ENCODE results near the gene SKIC2. TPM values are rescaled to one million over a fixed set of nuclear protein-coding genes. Genes with fewer than 3 reads are reported as not detected.

SKIC2 gene
- total RNA-seq, 1 experiment from 2014 or later = 24.1 TPM

GRCh38 chr6:31945154-31945506 is 13.8 kb upstream of the SKIC2 start:
- no peak for DNase-seq (ENCODE audit: extremely low read depth, low read depth)

- no peak for DNase-seq (ENCODE audit: extremely low read depth, low read depth)
Measured at GRCh38 chr6:31945507-31946369, 13.2 kb upstream of the SKIC2 start, which contains the start of gene CFB. CFB (plus strand) TSS chr6:31946095; CDS start chr6:31946222, 127 bp downstream.

DNA sequence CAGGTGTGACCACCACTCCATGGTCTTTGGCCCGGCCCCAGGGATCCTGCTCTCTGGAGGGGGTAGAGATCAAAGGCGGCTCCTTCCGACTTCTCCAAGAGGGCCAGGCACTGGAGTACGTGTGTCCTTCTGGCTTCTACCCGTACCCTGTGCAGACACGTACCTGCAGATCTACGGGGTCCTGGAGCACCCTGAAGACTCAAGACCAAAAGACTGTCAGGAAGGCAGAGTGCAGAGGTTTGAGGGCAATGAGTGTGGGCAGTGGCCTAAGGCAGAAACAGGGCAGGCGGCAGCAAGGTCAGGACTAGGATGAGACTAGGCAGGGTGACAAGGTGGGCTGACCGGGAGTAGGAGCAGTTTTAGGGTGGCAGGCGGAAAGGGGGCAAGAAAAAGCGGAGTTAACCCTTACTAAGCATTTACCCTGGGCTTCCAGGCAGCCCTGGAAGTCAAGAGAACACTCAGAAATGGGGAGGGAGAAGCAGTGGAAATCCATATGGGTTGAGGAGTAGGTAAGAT is 12.5 kb upstream of the SKIC2 start:
- DNase-seq (ENCODE audit: extremely low read depth, low read depth) = no peak

- DNase-seq (ENCODE audit: extremely low read depth, low read depth) = no peak
Measured at GRCh38 chr6:31947070-31947675, 11.8 kb upstream of the SKIC2 start.

- DNase-seq (ENCODE audit: extremely low read depth, low read depth) = no peak
Measured at GRCh38 chr6:31947864-31948263, 11.1 kb upstream of the SKIC2 start.

- no peak for DNase-seq (ENCODE audit: extremely low read depth, low read depth)
Measured at GRCh38 chr6:31948306-31948705, 10.7 kb upstream of the SKIC2 start.

- DNase-seq (ENCODE audit: extremely low read depth, low read depth) = peak; percentile 18
Measured at GRCh38 chr6:31948753-31949413, 10.1 kb upstream of the SKIC2 start.

GRCh38 chr6:31949926-31950548 is 8.9 kb upstream of the SKIC2 start:
- DNase-seq (ENCODE audit: extremely low read depth, low read depth) = no peak

- peak; percentile 40 for DNase-seq (ENCODE audit: extremely low read depth, low read depth)
Measured at GRCh38 chr6:31952140-31952805, 6.7 kb upstream of the SKIC2 start.

- DNase-seq (ENCODE audit: extremely low read depth, low read depth) = no peak
Measured at GRCh38 chr6:31952890-31953289, 6.1 kb upstream of the SKIC2 start.

DNA sequence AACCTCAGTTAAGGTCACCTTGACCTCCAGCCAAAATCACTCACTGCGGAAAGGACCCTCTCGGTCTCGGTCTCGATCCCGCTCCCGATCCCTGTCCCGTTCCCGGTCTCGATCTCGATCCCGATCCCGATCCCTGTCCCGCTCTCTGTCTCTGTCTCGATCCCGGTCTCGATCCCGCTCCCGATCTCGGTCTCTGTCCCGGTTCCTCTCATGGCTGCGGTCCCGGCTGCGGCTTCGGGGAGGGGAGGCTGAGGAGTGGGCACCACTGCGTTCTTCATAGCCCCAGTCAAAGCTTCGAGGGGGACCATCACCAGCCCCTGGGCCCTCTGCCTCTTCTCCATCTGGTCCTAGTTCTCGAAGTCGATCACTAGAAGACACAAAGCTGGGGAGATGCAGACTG is 4.5 kb upstream of the SKIC2 start:
- DNase-seq (ENCODE audit: extremely low read depth, low read depth) = no peak

GRCh38 chr6:31956796-31957195 is 2.2 kb upstream of the SKIC2 start:
- no peak for DNase-seq (ENCODE audit: extremely low read depth, low read depth)

GRCh38 chr6:31958412-31958740 is 599 bp upstream of the SKIC2 start:
- no peak for DNase-seq (ENCODE audit: extremely low read depth, low read depth)

DNA sequence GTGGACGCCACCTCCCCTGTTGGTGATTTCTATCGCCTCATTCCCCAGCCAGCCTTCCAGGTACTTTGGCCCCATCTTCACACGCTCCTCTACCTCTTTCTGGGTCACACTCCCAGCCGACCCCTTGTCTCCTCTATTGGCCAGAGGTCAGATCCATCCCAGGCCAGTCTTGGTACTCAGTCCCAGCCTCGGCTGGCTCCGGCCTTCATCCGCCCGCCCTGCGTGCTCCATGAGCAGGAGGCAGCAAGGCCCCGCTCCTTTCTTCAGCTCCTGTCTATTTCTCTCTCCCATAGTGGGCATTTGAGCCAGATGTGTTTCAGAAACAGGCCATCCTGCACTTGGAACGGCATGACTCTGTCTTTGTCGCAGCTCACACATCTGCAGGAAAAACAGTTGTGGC is 2.6 kb downstream of the SKIC2 start:
- DNase-seq (ENCODE audit: extremely low read depth, low read depth) = no peak

GRCh38 chr6:31963921-31964320 is 4.9 kb downstream of the SKIC2 start:
- DNase-seq (ENCODE audit: extremely low read depth, low read depth) = no peak

- no peak for DNase-seq (ENCODE audit: extremely low read depth, low read depth)
Measured at GRCh38 chr6:31965700-31966099, 6.7 kb downstream of the SKIC2 start.

- DNase-seq (ENCODE audit: extremely low read depth, low read depth) = no peak
Measured at GRCh38 chr6:31966506-31966905, 7.5 kb downstream of the SKIC2 start.

DNA sequence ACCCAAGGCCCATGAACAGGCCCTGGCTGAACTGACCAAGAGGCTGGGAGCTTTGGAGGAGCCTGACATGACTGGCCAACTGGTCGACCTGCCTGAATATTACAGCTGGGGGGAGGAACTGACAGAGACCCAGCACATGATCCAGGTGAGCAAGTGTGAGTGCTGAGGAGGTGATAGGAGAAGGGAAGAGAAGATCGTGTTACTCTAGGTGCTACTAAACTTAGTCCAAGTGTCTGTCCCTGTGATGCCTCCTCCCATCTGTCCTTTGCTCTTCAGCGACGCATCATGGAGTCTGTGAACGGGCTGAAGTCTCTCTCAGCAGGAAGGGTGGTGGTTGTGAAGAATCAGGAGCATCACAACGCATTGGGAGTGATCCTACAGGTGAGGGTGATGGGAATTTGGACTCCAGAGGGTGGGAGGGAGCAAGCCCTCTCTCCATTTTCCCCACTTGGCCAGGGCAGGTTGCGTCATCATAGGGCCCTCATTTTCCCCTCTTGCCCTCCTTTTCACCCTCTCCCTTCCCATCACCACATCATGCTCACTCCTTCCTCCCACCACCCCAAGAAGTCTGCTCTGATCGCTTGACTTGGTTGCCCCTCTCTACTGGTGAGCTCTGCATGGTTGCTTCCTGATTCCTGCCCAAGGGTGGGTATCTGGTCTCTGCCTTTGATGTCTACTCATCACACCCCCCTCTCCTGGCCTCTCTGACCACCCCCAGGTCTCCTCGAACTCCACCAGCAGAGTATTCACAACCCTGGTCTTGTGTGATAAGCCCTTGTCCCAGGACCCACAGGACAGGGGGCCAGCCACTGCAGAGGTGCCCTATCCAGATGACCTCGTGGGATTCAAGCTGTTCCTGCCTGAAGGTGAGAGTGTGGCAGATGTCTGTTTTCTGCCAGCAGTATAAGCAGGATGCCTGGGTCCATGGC is 8.3 kb downstream of the SKIC2 start:
- no peak for DNase-seq (ENCODE audit: extremely low read depth, low read depth)

GRCh38 chr6:31967926-31968320 is 8.9 kb downstream of the SKIC2 start:
- DNase-seq (ENCODE audit: extremely low read depth, low read depth) = no peak

DNA sequence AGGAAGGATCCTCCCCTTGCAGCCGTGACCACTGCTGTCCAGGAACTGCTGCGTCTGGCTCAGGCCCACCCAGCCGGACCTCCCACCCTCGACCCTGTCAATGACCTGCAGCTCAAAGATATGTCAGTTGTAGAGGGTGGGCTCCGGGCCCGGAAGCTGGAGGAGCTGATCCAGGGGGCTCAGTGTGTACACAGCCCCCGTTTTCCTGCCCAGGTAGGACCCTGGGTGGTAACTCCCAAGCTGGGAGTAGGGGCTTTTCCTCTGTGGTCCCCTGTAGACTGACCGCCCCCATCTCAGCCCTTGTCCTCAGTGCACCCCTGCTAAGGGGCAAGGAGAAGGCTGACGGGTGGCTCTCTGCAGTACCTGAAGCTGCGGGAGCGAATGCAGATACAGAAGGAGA is 9.4 kb downstream of the SKIC2 start:
- no peak for DNase-seq (ENCODE audit: extremely low read depth, low read depth)

All from NCI-H460 (cell line).